ENCODE measurements around the gene MMP7.

DNA sequence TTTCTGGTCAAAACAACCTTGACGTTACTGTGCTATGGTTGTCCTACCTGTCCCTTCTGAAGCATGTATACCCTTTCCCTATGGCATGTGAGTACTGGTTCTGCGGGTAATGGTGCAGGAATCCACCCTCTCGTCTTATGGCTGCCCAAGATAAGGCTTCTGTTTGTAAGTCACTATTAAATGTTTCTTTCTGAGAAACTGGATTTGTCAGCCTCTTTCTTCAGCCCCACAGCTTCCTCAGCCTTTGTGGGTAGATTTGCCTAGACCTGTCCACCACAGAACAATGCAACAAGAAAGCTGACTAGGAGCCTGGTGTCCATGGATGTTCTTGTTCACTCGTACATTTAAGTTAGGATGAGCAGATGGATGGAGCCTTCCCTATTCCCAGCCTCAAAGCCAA lies 14.4 kb downstream of the MMP7 start:
- TF ChIP-seq POLR2A (IDR thresholded peaks at IDR 0.05; ENCODE audit: borderline replicate concordance, extremely low read depth, insufficient read depth, insufficient read length): no peak
- TF ChIP-seq, protein P1, sequence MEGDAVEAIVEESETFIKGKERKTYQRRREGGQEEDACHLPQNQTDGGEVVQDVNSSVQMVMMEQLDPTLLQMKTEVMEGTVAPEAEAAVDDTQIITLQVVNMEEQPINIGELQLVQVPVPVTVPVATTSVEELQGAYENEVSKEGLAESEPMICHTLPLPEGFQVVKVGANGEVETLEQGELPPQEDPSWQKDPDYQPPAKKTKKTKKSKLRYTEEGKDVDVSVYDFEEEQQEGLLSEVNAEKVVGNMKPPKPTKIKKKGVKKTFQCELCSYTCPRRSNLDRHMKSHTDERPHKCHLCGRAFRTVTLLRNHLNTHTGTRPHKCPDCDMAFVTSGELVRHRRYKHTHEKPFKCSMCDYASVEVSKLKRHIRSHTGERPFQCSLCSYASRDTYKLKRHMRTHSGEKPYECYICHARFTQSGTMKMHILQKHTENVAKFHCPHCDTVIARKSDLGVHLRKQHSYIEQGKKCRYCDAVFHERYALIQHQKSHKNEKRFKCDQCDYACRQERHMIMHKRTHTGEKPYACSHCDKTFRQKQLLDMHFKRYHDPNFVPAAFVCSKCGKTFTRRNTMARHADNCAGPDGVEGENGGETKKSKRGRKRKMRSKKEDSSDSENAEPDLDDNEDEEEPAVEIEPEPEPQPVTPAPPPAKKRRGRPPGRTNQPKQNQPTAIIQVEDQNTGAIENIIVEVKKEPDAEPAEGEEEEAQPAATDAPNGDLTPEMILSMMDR (IDR thresholded peaks at IDR 0.05 in 2 of 3, conservative IDR thresholded peaks at IDR 0.05 in 1 of 3; ENCODE audit: borderline replicate concordance in 1 of 3, insufficient read depth in 1 of 3, low read depth in 2 of 3, low read length in 2 of 3): no peak
- TF ChIP-seq CEBPB (IDR thresholded peaks at IDR 0.05; ENCODE audit: low read depth): no peak
- TF ChIP-seq RAD21 (IDR thresholded peaks at IDR 0.05; ENCODE audit: low read depth): no peak
- no peak for TF ChIP-seq EZH2 (IDR thresholded peaks at IDR 0.05)
- TF ChIP-seq POLR2AphosphoS5 (IDR thresholded peaks at IDR 0.05; ENCODE audit: low read depth, low read length): no peak
- no peak for TF ChIP-seq ZFX (IDR thresholded peaks at IDR 0.05)
- TF ChIP-seq JUND (IDR thresholded peaks at IDR 0.05): no peak
- TF ChIP-seq YY1 (IDR thresholded peaks at IDR 0.05; ENCODE audit: extremely low read depth, insufficient replicate concordance, low read depth, low read length): no peak
- no peak for TF ChIP-seq SRF (IDR thresholded peaks at IDR 0.05; ENCODE audit: low read depth)
- TF ChIP-seq ELF1 (IDR thresholded peaks at IDR 0.05; ENCODE audit: borderline replicate concordance, low read depth): no peak
